ACHN (cell line): ENCODE measurements around the gene RBM43.
"Not testable (repeated sequence)": the region's sequence is repeated elsewhere in the genome, so short reads cannot be mapped to it uniquely, and the experiment has no call there.

Experiments
- DNase-seq: peaks from one replicate; pipeline ENCODE4 v3.0.0-alpha.2; 2015
- in situ Hi-C: cut with HindIII; loops from 2 replicates; pipeline ENCODE4 v1.10.0; 2017; ENCODE audit warnings: low sequenced_read_pairs, low pct_ligation_motif_present, low pct_unique_long_range_greater_than_20kb

The RBM43 gene

GRCh38 chr2:151238527-151239487 is 22.9 kb downstream of the RBM43 start:
- in situ Hi-C loops: no loop called here
- peak; percentile 62 for DNase-seq

- in situ Hi-C loops: no loop called here
- no peak for DNase-seq
These were observed 24.1 kb downstream of the RBM43 start for GRCh38 chr2:151237422-151238025.

- in situ Hi-C loops, DNase-seq: not testable (repeated sequence)
These were observed 27.9 kb downstream of the RBM43 start for GRCh38 chr2:151233760-151234159.

- in situ Hi-C loops, DNase-seq: not testable (repeated sequence)
These were observed 28.4 kb downstream of the RBM43 start for GRCh38 chr2:151233288-151233687.

- in situ Hi-C loops: no loop called here
- no peak for DNase-seq
These were observed 31.0 kb downstream of the RBM43 start for GRCh38 chr2:151230627-151231140.

GRCh38 chr2:151228847-151229512 is 32.7 kb downstream of the RBM43 start:
- DNase-seq: no peak
- in situ Hi-C loops: no loop called here

GRCh38 chr2:151217343-151217742 is 44.3 kb downstream of the RBM43 start:
- in situ Hi-C loops: no loop called here

GRCh38 chr2:151207100-151207499 is 54.6 kb downstream of the RBM43 start:
- in situ Hi-C loops: no loop called here
- DNase-seq: no peak

More at GRCh38 chr2:151217343-151217742, 44.3 kb downstream of the RBM43 start:
- no peak for DNase-seq

- DNase-seq: no peak
- in situ Hi-C loops: no loop called here
These were observed 55.2 kb downstream of the RBM43 start for GRCh38 chr2:151206446-151206968.

- DNase-seq: no peak
- in situ Hi-C loops: no loop called here
These were observed 56.1 kb downstream of the RBM43 start for GRCh38 chr2:151205571-151205970.

- no peak for DNase-seq
- in situ Hi-C loops: no loop called here
These were observed 56.9 kb downstream of the RBM43 start for GRCh38 chr2:151204756-151205155.

- in situ Hi-C loops: no loop called here
- no peak for DNase-seq
These were observed 60.8 kb downstream of the RBM43 start for GRCh38 chr2:151200844-151201243.

- DNase-seq: no peak
- in situ Hi-C loops: no loop called here
These were observed 61.4 kb downstream of the RBM43 start for GRCh38 chr2:151200277-151200676.

- DNase-seq: no peak
- in situ Hi-C loops: no loop called here
These were observed 63.0 kb downstream of the RBM43 start for GRCh38 chr2:151198645-151199044.
